ENCODE measurements around the gene METTL24. TPM values are rescaled to one million over a fixed set of nuclear protein-coding genes. Genes with fewer than 3 reads are reported as not detected.

METTL24 gene
- total RNA-seq, 1 donor from 2014 or later: 1.5 TPM

DNA sequence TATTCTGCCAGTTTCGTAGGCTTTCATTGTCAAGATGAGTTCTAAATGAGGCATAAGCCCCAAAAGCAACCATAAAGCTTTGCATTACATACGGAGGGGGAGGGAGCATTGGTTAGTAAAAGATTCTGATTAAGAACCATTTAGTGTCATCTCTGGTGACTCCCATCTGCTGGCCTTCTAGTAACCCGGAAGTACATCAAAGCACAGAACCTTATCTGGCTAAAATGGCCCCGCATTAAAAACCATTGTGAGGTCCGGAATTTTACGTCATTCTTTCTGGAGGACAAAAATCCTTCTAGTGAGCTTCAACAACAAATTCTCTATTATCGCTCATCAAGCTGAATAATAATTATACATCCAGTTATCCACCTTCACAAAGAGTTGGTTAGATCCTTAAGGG lies 37.8 kb downstream of the METTL24 start:
- TF ChIP-seq, protein P1, sequence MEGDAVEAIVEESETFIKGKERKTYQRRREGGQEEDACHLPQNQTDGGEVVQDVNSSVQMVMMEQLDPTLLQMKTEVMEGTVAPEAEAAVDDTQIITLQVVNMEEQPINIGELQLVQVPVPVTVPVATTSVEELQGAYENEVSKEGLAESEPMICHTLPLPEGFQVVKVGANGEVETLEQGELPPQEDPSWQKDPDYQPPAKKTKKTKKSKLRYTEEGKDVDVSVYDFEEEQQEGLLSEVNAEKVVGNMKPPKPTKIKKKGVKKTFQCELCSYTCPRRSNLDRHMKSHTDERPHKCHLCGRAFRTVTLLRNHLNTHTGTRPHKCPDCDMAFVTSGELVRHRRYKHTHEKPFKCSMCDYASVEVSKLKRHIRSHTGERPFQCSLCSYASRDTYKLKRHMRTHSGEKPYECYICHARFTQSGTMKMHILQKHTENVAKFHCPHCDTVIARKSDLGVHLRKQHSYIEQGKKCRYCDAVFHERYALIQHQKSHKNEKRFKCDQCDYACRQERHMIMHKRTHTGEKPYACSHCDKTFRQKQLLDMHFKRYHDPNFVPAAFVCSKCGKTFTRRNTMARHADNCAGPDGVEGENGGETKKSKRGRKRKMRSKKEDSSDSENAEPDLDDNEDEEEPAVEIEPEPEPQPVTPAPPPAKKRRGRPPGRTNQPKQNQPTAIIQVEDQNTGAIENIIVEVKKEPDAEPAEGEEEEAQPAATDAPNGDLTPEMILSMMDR (IDR thresholded peaks at IDR 0.05; ENCODE audit: partially characterized antibody, unreplicated experiment): no peak
- peaks cover 5% of the 10 kb centered on the region for H3K9me3 Mint-ChIP-seq (ENCODE audit: unreplicated experiment)
- no peak overlapping the region for H3K4me3 Mint-ChIP-seq (ENCODE audit: unreplicated experiment)
- no peak overlapping the region for H3K27ac Mint-ChIP-seq (ENCODE audit: unreplicated experiment)
- H3K27me3 Mint-ChIP-seq (ENCODE audit: unreplicated experiment): no peaks in the 10 kb centered on the region
- peaks cover 47% of the 10 kb centered on the region for H3K4me1 Mint-ChIP-seq (ENCODE audit: low read depth, unreplicated experiment)
- DNase-seq: no peak
- no peaks in the 10 kb centered on the region for H3K36me3 Mint-ChIP-seq (ENCODE audit: unreplicated experiment)

GRCh38 chr6:110319843-110320242 lies 38.3 kb downstream of the METTL24 start:
- Mint-ChIP-seq H3K4me1 (ENCODE audit: low read depth, unreplicated experiment) (peaks cover 42% of the 10 kb centered on the region), H3K36me3 (ENCODE audit: unreplicated experiment) (no peaks in the 10 kb centered on the region), H3K27ac (ENCODE audit: unreplicated experiment) (no peak overlapping the region), H3K4me3 (ENCODE audit: unreplicated experiment) (no peak overlapping the region), H3K27me3 (ENCODE audit: unreplicated experiment) (no peaks in the 10 kb centered on the region), H3K9me3 (ENCODE audit: unreplicated experiment) (peaks cover 5% of the 10 kb centered on the region)
- TF ChIP-seq, protein P1 (IDR thresholded peaks at IDR 0.05; ENCODE audit: partially characterized antibody, unreplicated experiment): no peak
- no peak for DNase-seq

DNA sequence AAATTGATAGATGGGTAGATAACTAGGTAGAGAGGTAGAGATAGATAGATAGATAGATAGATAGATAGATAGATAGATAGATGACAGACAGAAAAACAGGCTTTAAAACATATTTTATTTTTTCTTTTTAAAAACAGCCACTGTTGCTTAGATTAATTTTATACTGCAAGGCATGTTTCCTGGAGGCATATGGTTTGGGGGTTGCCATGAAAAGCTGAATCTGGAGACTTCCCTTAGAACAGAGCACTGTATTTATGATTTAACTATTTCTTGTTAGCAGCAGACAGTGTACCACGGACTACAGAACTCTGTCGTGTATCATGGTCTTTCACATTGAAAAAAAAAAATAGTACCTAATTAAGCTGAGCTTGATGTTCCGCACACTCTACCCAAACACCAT lies 38.8 kb downstream of the METTL24 start:
- DNase-seq: no peak
- TF ChIP-seq, protein P1 (IDR thresholded peaks at IDR 0.05; ENCODE audit: partially characterized antibody, unreplicated experiment): no peak
- H3K27ac Mint-ChIP-seq (ENCODE audit: unreplicated experiment): no peak overlapping the region
- no peak overlapping the region for H3K4me3 Mint-ChIP-seq (ENCODE audit: unreplicated experiment)
- H3K27me3 Mint-ChIP-seq (ENCODE audit: unreplicated experiment): no peaks in the 10 kb centered on the region
- no peaks in the 10 kb centered on the region for H3K36me3 Mint-ChIP-seq (ENCODE audit: unreplicated experiment)
- peaks cover 5% of the 10 kb centered on the region for H3K9me3 Mint-ChIP-seq (ENCODE audit: unreplicated experiment)
- H3K4me1 Mint-ChIP-seq (ENCODE audit: low read depth, unreplicated experiment): peaks cover 38% of the 10 kb centered on the region

DNA sequence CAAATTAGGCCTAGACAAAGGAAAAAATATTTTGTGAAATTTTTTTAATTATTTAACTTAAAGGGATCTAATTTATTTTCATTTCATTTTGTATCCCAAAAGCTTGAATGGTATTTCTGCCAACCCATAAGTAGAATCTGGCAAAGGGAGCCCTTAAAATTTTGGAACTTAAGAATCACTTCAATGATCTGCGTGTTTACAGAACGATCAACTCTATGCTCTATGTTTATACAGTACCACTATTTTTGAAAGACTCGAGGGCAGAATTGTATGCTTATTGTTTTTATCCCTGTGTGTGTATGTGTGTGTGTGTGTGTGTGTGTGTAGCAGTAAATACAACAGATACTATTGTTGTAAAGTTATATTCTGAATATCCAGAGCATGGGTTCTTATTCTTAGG lies 39.2 kb downstream of the METTL24 start:
- Mint-ChIP-seq H3K9me3 (ENCODE audit: unreplicated experiment) (peaks cover 5% of the 10 kb centered on the region), H3K4me1 (ENCODE audit: low read depth, unreplicated experiment) (peaks cover 37% of the 10 kb centered on the region)
- DNase-seq: no peak

DNA sequence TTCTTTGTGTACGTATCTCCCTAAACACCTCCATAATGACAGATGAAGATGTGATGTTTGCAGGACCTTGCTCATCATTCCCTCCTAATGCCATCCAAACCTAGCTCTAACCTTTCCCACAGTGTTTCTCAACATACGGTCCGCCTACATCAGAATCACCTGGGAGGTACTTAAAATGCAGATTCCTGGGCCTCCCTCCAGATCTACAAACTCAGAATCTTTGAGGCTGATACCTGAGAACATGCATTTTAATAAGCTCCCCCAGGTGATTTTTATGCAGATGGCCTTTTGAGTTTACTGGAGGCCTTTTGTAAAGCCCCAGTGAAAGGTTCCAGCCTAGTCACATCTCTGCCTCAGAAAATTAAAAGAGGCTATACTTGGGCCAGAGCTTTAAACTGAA lies 40.5 kb downstream of the METTL24 start:
- Mint-ChIP-seq H3K4me1 (ENCODE audit: low read depth, unreplicated experiment) (peaks cover 24% of the 10 kb centered on the region), H3K27ac (ENCODE audit: unreplicated experiment) (no peak overlapping the region), H3K9me3 (ENCODE audit: unreplicated experiment) (peaks cover 2% of the 10 kb centered on the region), H3K4me3 (ENCODE audit: unreplicated experiment) (no peak overlapping the region), H3K27me3 (ENCODE audit: unreplicated experiment) (no peaks in the 10 kb centered on the region), H3K36me3 (ENCODE audit: unreplicated experiment) (no peaks in the 10 kb centered on the region)
- TF ChIP-seq, protein P1 (IDR thresholded peaks at IDR 0.05; ENCODE audit: partially characterized antibody, unreplicated experiment): no peak
- no peak for DNase-seq

More for the DNA sequence above, 39.2 kb downstream of the METTL24 start:
- Mint-ChIP-seq H3K27me3 (ENCODE audit: unreplicated experiment) (no peaks in the 10 kb centered on the region), H3K4me3 (ENCODE audit: unreplicated experiment) (no peak overlapping the region), H3K36me3 (ENCODE audit: unreplicated experiment) (no peaks in the 10 kb centered on the region), H3K27ac (ENCODE audit: unreplicated experiment) (no peak overlapping the region)
- TF ChIP-seq, protein P1 (IDR thresholded peaks at IDR 0.05; ENCODE audit: partially characterized antibody, unreplicated experiment): no peak
